Peyer's patch (tissue), 4 donors: ENCODE data around the gene DLGAP1.

ENCODE experiments used
- POLR2A ChIP-seq, 2 donors: fragments of 450-650 bp; IDR thresholded peaks; one replicate each; pipeline ENCODE4 v1.5.1; 2017; ENCODE audit warnings: antibody characterized with exemption in 2 of 2, mild to moderate bottlenecking in 2 of 2, moderate library complexity in 2 of 2
- TF ChIP-seq, protein P1 (sequence below), 6 experiments: fragments of 450-650 bp in 4 of 6; fragments of 200-600 bp in 2 of 6; sonication (generic) in 1 of 6; IDR thresholded peaks; one replicate each; pipeline ENCODE4 v1.5.1; 2017 to 2019; ENCODE audit warnings: antibody characterized with exemption in 6 of 6, mild to moderate bottlenecking in 3 of 6, moderate library complexity in 1 of 6

DNA sequence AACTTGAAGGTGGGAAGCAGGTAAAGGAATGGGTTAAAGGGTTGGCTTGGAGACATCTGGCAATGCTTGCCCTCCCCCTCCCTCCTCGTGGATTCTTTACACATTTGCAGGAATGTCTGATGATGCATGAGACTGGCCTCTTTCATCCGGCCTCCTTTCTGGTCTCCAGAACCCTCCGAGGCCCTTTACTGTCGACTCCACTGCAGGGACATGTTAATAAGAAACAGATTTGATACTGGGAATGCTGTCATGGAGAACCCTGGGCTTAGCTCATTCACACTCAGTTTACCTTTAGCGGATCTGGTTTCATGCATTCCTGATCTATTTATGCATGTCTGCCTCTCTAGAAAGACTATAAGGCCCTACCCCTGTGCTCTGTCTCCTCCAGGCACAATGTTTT lies 766.4 kb downstream of the DLGAP1 start:
- TF ChIP-seq, protein P1, sequence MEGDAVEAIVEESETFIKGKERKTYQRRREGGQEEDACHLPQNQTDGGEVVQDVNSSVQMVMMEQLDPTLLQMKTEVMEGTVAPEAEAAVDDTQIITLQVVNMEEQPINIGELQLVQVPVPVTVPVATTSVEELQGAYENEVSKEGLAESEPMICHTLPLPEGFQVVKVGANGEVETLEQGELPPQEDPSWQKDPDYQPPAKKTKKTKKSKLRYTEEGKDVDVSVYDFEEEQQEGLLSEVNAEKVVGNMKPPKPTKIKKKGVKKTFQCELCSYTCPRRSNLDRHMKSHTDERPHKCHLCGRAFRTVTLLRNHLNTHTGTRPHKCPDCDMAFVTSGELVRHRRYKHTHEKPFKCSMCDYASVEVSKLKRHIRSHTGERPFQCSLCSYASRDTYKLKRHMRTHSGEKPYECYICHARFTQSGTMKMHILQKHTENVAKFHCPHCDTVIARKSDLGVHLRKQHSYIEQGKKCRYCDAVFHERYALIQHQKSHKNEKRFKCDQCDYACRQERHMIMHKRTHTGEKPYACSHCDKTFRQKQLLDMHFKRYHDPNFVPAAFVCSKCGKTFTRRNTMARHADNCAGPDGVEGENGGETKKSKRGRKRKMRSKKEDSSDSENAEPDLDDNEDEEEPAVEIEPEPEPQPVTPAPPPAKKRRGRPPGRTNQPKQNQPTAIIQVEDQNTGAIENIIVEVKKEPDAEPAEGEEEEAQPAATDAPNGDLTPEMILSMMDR (IDR thresholded peaks at IDR 0.05), result no peak
- TF ChIP-seq POLR2A (IDR thresholded peaks at IDR 0.05), result no peak
